ENCODE results near the gene MYBBP1A. TPM values are rescaled to one million over a fixed set of nuclear protein-coding genes. Genes with fewer than 3 reads are reported as not detected.

The MYBBP1A gene
- total and polyA plus RNA-seq, 4 donors: 8.0 to 37.6 (median 35.9) TPM

DNA sequence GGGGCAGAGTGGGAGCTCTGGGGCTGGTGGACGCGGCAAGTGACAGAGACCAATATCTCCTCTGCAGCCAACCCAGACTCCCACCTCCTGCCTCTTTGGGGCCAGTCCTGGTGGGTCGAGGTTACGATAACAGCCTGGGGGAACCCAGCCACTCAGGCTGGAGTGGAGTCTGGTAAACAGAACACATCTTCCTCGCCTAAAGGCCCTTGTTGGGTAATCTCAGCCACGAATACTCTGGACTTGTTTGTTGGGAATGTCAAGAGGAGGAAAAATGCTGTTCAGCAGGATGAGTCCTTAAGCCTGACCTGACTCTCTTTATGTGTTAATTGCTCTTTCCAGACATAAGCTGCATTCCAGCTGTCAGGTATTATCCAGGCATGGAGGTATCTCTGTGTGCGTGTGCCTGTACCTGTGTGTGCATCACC lies 64.5 kb downstream of the MYBBP1A start:
- Histone ChIP-seq H3K4me1 (ENCODE audit: control insufficient read depth in 1 of 2, insufficient read depth in 2 of 2, low read length in 2 of 2) (no peaks in the 10 kb centered on the region), H3K27me3 (ENCODE audit: control insufficient read depth in 1 of 2, insufficient read depth in 2 of 2, low read length in 1 of 2) (no peaks in the 10 kb centered on the region), H3K36me3 (ENCODE audit: control insufficient read depth in 1 of 2, insufficient read depth in 2 of 2, low read length in 1 of 2) (no peaks in the 10 kb centered on the region), H3K4me3 (ENCODE audit: low read length in 2 of 2) (no peak overlapping the region), H3K27ac (ENCODE audit: low read depth in 1 of 2, low read length in 2 of 2) (no peak overlapping the region), H3K9me3 (ENCODE audit: control insufficient read depth, low read length) (no peaks in the 10 kb centered on the region)
- intact Hi-C loops (cut with DNase I): no loop called here
- DNase-seq (no peak), ATAC-seq (ENCODE audit: low FRiP score) (no peak)
- 86 to 90% methylated on average over 7 of the region's 7 CpGs for WGBS, 2 donors

DNA sequence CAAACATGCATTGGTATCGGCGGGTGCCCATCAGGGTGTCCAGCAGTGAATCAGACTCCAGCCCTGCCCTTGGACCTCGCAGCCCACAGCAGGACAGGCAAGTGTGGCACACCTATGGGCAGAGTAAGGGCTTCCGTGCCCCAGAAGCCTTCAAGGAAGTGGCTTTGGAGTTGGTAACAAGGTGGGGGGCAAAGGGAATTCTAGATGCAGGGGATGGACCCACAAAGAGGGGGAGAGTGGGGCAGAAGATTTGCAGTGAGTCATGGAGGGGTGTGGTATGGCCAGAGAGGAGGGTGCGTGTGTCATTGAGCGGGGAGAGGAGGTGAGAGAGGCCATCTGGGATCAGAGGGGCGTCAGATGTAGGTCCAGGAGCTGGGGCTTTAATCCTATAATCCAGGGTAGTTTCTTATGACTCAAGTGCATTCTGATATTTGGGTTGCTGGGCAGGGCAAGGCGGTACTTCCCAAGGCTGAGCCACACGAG lies 65.0 kb downstream of the MYBBP1A start:
- Histone ChIP-seq H3K27ac (ENCODE audit: low read depth in 1 of 2, low read length in 2 of 2) (no peak overlapping the region), H3K27me3 (ENCODE audit: control insufficient read depth in 1 of 2, insufficient read depth in 2 of 2, low read length in 1 of 2) (no peaks in the 10 kb centered on the region), H3K4me1 (ENCODE audit: control insufficient read depth in 1 of 2, insufficient read depth in 2 of 2, low read length in 2 of 2) (no peaks in the 10 kb centered on the region), H3K36me3 (ENCODE audit: control insufficient read depth in 1 of 2, insufficient read depth in 2 of 2, low read length in 1 of 2) (no peaks in the 10 kb centered on the region), H3K9me3 (ENCODE audit: control insufficient read depth, low read length) (no peaks in the 10 kb centered on the region), H3K4me3 (ENCODE audit: low read length in 2 of 2) (no peak overlapping the region)
- ATAC-seq (ENCODE audit: low FRiP score) (no peak), DNase-seq (no peak)
- 92% methylated on average over 9 of the region's 9 CpGs for WGBS, 2 donors
- intact Hi-C loops (cut with DNase I): no loop called here

DNA sequence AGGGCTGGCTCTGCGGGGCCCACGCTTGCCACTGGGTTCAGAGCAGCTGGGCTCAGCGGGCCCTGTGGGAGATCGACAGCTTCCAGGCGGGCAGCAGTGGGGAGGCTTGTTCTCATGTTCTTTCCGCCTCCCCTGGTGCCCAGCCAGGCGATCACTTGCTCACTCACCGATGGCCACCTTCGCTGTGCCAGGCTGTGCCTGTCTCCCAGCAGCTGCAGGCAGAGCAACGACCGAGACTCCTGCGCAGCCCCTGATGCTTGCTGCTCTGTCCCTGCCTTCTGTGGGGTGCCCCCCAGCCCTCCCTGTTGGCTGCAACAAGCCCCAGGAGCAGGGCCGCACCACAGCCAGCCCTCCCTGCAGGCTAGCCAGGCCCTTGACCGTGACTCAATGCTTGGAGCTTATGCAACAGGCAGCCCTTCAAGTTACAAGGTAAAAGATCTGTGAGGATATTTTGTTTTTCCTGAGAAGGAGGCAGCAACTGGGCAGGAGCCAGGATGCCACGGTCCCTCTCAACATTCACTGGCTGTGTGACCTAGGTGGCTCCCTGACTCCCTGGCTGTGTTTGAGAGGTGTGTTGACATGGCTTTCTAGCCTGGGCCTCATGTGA lies 66.1 kb downstream of the MYBBP1A start:
- WGBS, 2 donors: 92 to 94% methylated on average over 15 of the region's 15 CpGs

More for the DNA sequence above, 66.1 kb downstream of the MYBBP1A start:
- Histone ChIP-seq H3K27me3 (ENCODE audit: control insufficient read depth in 1 of 2, insufficient read depth in 2 of 2, low read length in 1 of 2) (no peaks in the 10 kb centered on the region), H3K27ac (ENCODE audit: low read depth in 1 of 2, low read length in 2 of 2) (no peak overlapping the region), H3K4me1 (ENCODE audit: control insufficient read depth in 1 of 2, insufficient read depth in 2 of 2, low read length in 2 of 2) (no peaks in the 10 kb centered on the region), H3K36me3 (ENCODE audit: control insufficient read depth in 1 of 2, insufficient read depth in 2 of 2, low read length in 1 of 2) (no peaks in the 10 kb centered on the region), H3K9me3 (ENCODE audit: control insufficient read depth, low read length) (no peaks in the 10 kb centered on the region), H3K4me3 (ENCODE audit: low read length in 2 of 2) (no peak overlapping the region)
- ATAC-seq (ENCODE audit: low FRiP score): no peak
- intact Hi-C loops (cut with DNase I): no loop called here
- DNase-seq: no peak

Other genes starting within 250 kb of the MYBBP1A start
- gene UBE2G1, start 188.7 kb downstream of the MYBBP1A start, total RNA-seq: 10 to 100 TPM; 48.3 TPM
- 10 to 100 TPM; 15.5 to 20.4 TPM for gene UBE2G1, start 188.7 kb downstream of the MYBBP1A start, polyA plus RNA-seq
- gene SPNS3, start 121.4 kb downstream of the MYBBP1A start, total RNA-seq: 1 to 10 TPM in 1 of 2 donors, under 1 TPM in 1; 0.19 to 1.2 TPM
- gene SPNS3, start 121.4 kb downstream of the MYBBP1A start, polyA plus RNA-seq: under 1 TPM in 1 of 2 donors, not detected in 1; 0.25 TPM
- 10 to 100 TPM; 31.3 to 56.2 TPM for gene SPNS2, start 56.5 kb downstream of the MYBBP1A start, total RNA-seq
- 1 to 10 TPM; 2.3 to 3.1 TPM for gene SPNS2, start 56.5 kb downstream of the MYBBP1A start, polyA plus RNA-seq
- not detected for gene GGT6, start 5.2 kb upstream of the MYBBP1A start, total RNA-seq
- 1 to 10 TPM in 1 of 2 donors, not detected in 1; 3.5 TPM for gene GGT6, start 5.2 kb upstream of the MYBBP1A start, polyA plus RNA-seq
- 1 to 10 TPM in 1 of 2 donors, under 1 TPM in 1; 0.49 to 1.7 TPM for gene SMTNL2, start 29.1 kb upstream of the MYBBP1A start, total RNA-seq
- not detected for gene SMTNL2, start 29.1 kb upstream of the MYBBP1A start, polyA plus RNA-seq
- gene ALOX15, start 86.3 kb upstream of the MYBBP1A start, total RNA-seq: not detected
- gene ALOX15, start 86.3 kb upstream of the MYBBP1A start, polyA plus RNA-seq: not detected
- gene PELP1, start 148.8 kb upstream of the MYBBP1A start, total RNA-seq: 10 to 100 TPM; 34.6 to 49.4 TPM
- 10 to 100 TPM; 11.0 to 39.2 TPM for gene PELP1, start 148.8 kb upstream of the MYBBP1A start, polyA plus RNA-seq
- 100 to 1,000 TPM in 1 of 2 donors, 10 to 100 TPM in 1; 71.8 to 119 TPM for gene ARRB2, start 155.2 kb upstream of the MYBBP1A start, total RNA-seq
- gene ARRB2, start 155.2 kb upstream of the MYBBP1A start, polyA plus RNA-seq: 10 to 100 TPM; 23.2 to 55.2 TPM
- 10 to 100 TPM in 1 of 2 donors, 1 to 10 TPM in 1; 7.9 to 16.7 TPM for gene MED11, start 176.0 kb upstream of the MYBBP1A start, total RNA-seq
- 10 to 100 TPM; 26.2 to 41.1 TPM for gene MED11, start 176.0 kb upstream of the MYBBP1A start, polyA plus RNA-seq
- gene ZMYND15, start 184.4 kb upstream of the MYBBP1A start, total RNA-seq: 1 to 10 TPM; 2.1 to 7.7 TPM
- 1 to 10 TPM in 1 of 2 donors, under 1 TPM in 1; 0.87 to 1.0 TPM for gene ZMYND15, start 184.4 kb upstream of the MYBBP1A start, polyA plus RNA-seq
- 10 to 100 TPM; 35.9 to 64.0 TPM for gene CXCL16, start 184.5 kb upstream of the MYBBP1A start, total RNA-seq
- 10 to 100 TPM; 11.0 to 33.7 TPM for gene CXCL16, start 184.5 kb upstream of the MYBBP1A start, polyA plus RNA-seq
- gene TM4SF5, start 216.5 kb upstream of the MYBBP1A start, total RNA-seq: not detected
- gene TM4SF5, start 216.5 kb upstream of the MYBBP1A start, polyA plus RNA-seq: 10 to 100 TPM in 1 of 2 donors, not detected in 1; 18.4 TPM
- 10 to 100 TPM in 1 of 2 donors, 1 to 10 TPM in 1; 6.6 to 19.3 TPM for gene VMO1, start 231.0 kb upstream of the MYBBP1A start, total RNA-seq
- 10 to 100 TPM in 1 of 2 donors, 1 to 10 TPM in 1; 1.5 to 15.5 TPM for gene VMO1, start 231.0 kb upstream of the MYBBP1A start, polyA plus RNA-seq
- gene GLTPD2, start 233.6 kb upstream of the MYBBP1A start, total RNA-seq: not detected
- 1 to 10 TPM in 1 of 2 donors, not detected in 1; 3.4 TPM for gene GLTPD2, start 233.6 kb upstream of the MYBBP1A start, polyA plus RNA-seq
- gene PSMB6, start 240.8 kb upstream of the MYBBP1A start, total RNA-seq: 10 to 100 TPM; 78.3 to 91.8 TPM
- 100 to 1,000 TPM; 171 to 186 TPM for gene PSMB6, start 240.8 kb upstream of the MYBBP1A start, polyA plus RNA-seq